ENCODE measurements around the gene DPF3.

- no peak for TF ChIP-seq CTCF (IDR thresholded peaks at IDR 0.05)
- no peak for TF ChIP-seq POLR2A (IDR thresholded peaks at IDR 0.05)
Measured at GRCh38 chr14:72810201-72810600, 83.7 kb downstream of the DPF3 start.

Measured in esophagus squamous epithelium (tissue), 4 donors.